Activated CD8-positive, alpha-beta T cell treated with anti-CD3 and anti-CD28 coated beads for 36 hours (primary cell): ENCODE results near the gene PDLIM1. TPM values are rescaled to one million over a fixed set of nuclear protein-coding genes. Genes with fewer than 3 reads are reported as not detected.

Source experiments
- ATAC-seq: fragments of 200-7000 bp; cut with Tn5 transposase; one replicate; pipeline ENCODE4 v1.10.0; 2021; ENCODE audit warnings: mild to moderate bottlenecking, moderate library complexity
- CTCF ChIA-PET: fragments of 350-600 bp; sonication (Branson Sonifier 250); formaldehyde crosslinking; loops from one replicate; lab custom pipeline; 2021; ENCODE audit warnings: antibody characterized with exemption; lab: Charles Lee
- POLR2A ChIA-PET: fragments of 350-600 bp; sonication (Branson Sonifier 250); formaldehyde crosslinking; loops from one replicate; lab custom pipeline; 2021; ENCODE audit warnings: antibody characterized with exemption; lab: Charles Lee
- DNase-seq: peaks from one replicate; pipeline ENCODE4 v3.0.0-alpha.2; 2020
- H3K27ac Mint-ChIP-seq: one replicate; pipeline ENCODE4 v1.8.0; 2021; ENCODE audit warnings: mild to moderate bottlenecking, mixed read lengths
- H3K27me3 Mint-ChIP-seq: one replicate; pipeline ENCODE4 v1.8.0; 2021; ENCODE audit warnings: mixed read lengths
- H3K36me3 Mint-ChIP-seq: one replicate; pipeline ENCODE4 v1.8.0; 2021; ENCODE audit warnings: low read depth, mixed read lengths
- H3K4me1 Mint-ChIP-seq: one replicate; pipeline ENCODE4 v1.8.0; 2021; ENCODE audit warnings: low read depth, mixed read lengths
- H3K4me3 Mint-ChIP-seq: one replicate; pipeline ENCODE4 v1.8.0; 2021; ENCODE audit warnings: mild to moderate bottlenecking, moderate library complexity, mixed read lengths
- H3K9me3 Mint-ChIP-seq: one replicate; pipeline ENCODE4 v1.8.0; 2021; ENCODE audit warnings: mixed read lengths
- CTCF ChIP-seq: fragments of 200-600 bp; IDR thresholded peaks from one replicate; pipeline ENCODE4 v1.8.0; 2022; ENCODE audit warnings: antibody characterized with exemption, mild to moderate bottlenecking
- intact Hi-C: fragments of 100-400 bp; cut with micrococcal nuclease; formaldehyde crosslinking; loops from one replicate; pipeline ENCODE4 v1.10.0; 2022
- total RNA-seq, 2 experiments: library from RNA; stranded (reverse); gene quantifications; one replicate each; pipeline ENCODE4 v1.2.3, GENCODE V29; 2021

The PDLIM1 gene
- total RNA-seq, 2 experiments from 2014 or later, result 0.74 to 1.1 TPM

- DNase-seq (no peak), ATAC-seq (no peak)
- Mint-ChIP-seq H3K4me1 (no peaks in the 10 kb centered on the region), H3K27ac (no peak overlapping the region), H3K9me3 (no peaks in the 10 kb centered on the region), H3K36me3 (no peaks in the 10 kb centered on the region), H3K4me3 (no peak overlapping the region), H3K27me3 (peaks cover 2% of the 10 kb centered on the region)
- TF ChIP-seq CTCF, result no peak
- intact Hi-C loops, result no loop called here
- ChIA-PET CTCF (no interaction called here), POLR2A (no interaction called here)
These were observed 94.8 kb downstream of the PDLIM1 start for GRCh38 chr10:95196046-95196445.

GRCh38 chr10:95193944-95194343, 96.9 kb downstream of the PDLIM1 start, which contains the start of gene ACSM6:
Gene ACSM6 (plus strand): TSS chr10:95194238. CDS start chr10:95194486, 248 bp downstream.
- no peak within 1 kb of the TSS for H3K4me3 Mint-ChIP-seq
- H3K9me3 Mint-ChIP-seq, result no peaks in the 10 kb centered on the region
- no peak for ATAC-seq
- intact Hi-C loops, result no loop called here
- TF ChIP-seq CTCF, result no peak
- H3K27ac Mint-ChIP-seq, result no peak within 1 kb of the TSS
- POLR2A ChIA-PET, result no interaction called here
- peaks cover 6% of the 10 kb centered on the region for H3K27me3 Mint-ChIP-seq
- DNase-seq, result no peak
- CTCF ChIA-PET, result no interaction called here
- no peaks in the 10 kb centered on the region for H3K4me1 Mint-ChIP-seq
- no peaks in the 10 kb centered on the region for H3K36me3 Mint-ChIP-seq

- POLR2A ChIA-PET, result no interaction called here
- intact Hi-C loops, result loop anchor here (5.0 kb wide), 1 partner anchor 174 kb away; no protein-coding TSS in a partner anchor
- no peaks in the 10 kb centered on the region for H3K9me3 Mint-ChIP-seq
- CTCF ChIA-PET, result interaction anchor here (0.6 to 2.9 kb wide), 3 partner anchors 53 to 176 kb away, joined by 3 to 13 read pairs (median 3); no protein-coding TSS in a partner anchor
- H3K27ac Mint-ChIP-seq, result no peak overlapping the region
- H3K4me3 Mint-ChIP-seq, result no peak overlapping the region
- TF ChIP-seq CTCF, result no peak
- no peak for ATAC-seq
- peaks cover 4% of the 10 kb centered on the region for H3K4me1 Mint-ChIP-seq
- no peaks in the 10 kb centered on the region for H3K36me3 Mint-ChIP-seq
- peaks cover 19% of the 10 kb centered on the region for H3K27me3 Mint-ChIP-seq
- DNase-seq, result no peak
These were observed 102.2 kb downstream of the PDLIM1 start for GRCh38 chr10:95188593-95188992.

GRCh38 chr10:95187617-95188016, 103.2 kb downstream of the PDLIM1 start:
- DNase-seq (no peak), ATAC-seq (no peak)
- ChIA-PET POLR2A (no interaction called here), CTCF (interaction anchor here (0.6 to 2.9 kb wide), 3 partner anchors 54 to 179 kb away, joined by 3 to 13 read pairs (median 4); no protein-coding TSS in a partner anchor)
- H3K27ac Mint-ChIP-seq, result no peak overlapping the region
- no peaks in the 10 kb centered on the region for H3K36me3 Mint-ChIP-seq
- no peak overlapping the region for H3K4me3 Mint-ChIP-seq
- H3K9me3 Mint-ChIP-seq, result no peaks in the 10 kb centered on the region
- TF ChIP-seq CTCF, result no peak
- intact Hi-C loops, result loop anchor here (5.0 kb wide), 1 partner anchor 175 kb away; no protein-coding TSS in a partner anchor
- peaks cover 4% of the 10 kb centered on the region for H3K4me1 Mint-ChIP-seq
- peaks cover 20% of the 10 kb centered on the region for H3K27me3 Mint-ChIP-seq

Other genes with a start within 250 kb of the PDLIM1 start
- under 1 TPM in 1 of 2 experiments, not detected in 1; 0.38 TPM for gene CYP2C8, start 221.5 kb downstream of the PDLIM1 start, total RNA-seq
- gene ACSM6, start 96.8 kb downstream of the PDLIM1 start, total RNA-seq, result not detected